Anterior cingulate cortex (tissue), 58 donors: ENCODE measurements around the gene RSPO4.

Experiments used
- DNase-seq, 58 donors: peaks; one replicate each; lab custom pipeline; 2025; lab: John Stamatoyannopoulos, UW

Gene RSPO4

GRCh38 chr20:913306-913849, 88.7 kb downstream of the RSPO4 start:
- no peak for DNase-seq

- DNase-seq, result no peak
Measured at GRCh38 chr20:911882-912600, 90.1 kb downstream of the RSPO4 start.

DNA sequence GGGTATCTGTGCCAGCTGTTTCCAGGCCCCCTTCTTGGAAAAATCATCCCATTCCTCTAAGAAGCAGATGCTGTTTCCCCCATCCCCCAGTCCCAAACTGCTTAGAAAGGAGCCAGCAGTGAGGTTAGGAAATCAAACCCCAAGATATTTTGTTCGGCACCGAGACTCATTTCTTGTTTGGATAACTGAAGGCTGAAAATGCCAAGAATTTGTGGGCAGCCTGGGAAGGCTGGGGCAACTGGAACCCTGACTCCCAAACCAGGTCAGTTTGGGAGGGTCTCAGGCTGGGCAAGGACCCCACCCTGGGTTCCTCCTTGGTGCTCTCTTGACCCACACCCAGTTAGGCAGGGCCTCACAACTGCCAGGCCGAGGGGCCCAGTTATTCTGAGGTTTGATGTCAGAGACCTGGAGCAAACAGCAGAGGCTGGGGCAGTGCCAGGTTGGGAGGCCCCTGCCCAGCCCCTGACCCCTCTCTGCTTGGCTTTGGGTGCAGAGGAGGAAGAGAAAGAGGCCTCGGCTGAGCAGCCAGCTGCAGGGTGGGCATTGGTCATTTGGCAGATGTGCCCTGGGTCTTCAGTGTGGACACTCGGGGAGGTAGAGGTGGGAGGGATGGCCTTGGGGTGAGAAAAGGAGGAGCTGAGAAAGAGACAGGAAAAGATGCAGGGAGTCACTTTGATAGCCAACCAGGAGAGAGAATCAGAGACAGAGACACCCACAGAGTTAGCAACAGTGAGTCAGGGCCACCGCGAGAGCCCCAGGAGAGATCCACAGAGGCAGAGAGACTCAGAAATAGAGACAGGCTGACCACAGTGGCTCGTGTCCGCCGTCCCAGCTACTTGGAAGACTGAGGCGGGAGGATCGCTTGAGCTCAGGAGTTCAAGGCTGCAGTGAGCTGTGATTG, 91.0 kb downstream of the RSPO4 start:
- DNase-seq, result no peak

GRCh38 chr20:910132-910869, 91.8 kb downstream of the RSPO4 start:
- DNase-seq, result no peak

GRCh38 chr20:909641-910040, 92.5 kb downstream of the RSPO4 start:
- no peak for DNase-seq
